ENCODE results near the gene HPS3. TPM values are rescaled to one million over a fixed set of nuclear protein-coding genes. Genes with fewer than 3 reads are reported as not detected.
A peak's percentile ranks its signal among the peaks of the same experiment; 100 is the strongest.

HPS3 gene
- total RNA-seq: 10 to 100 TPM; 24.8 to 29.4 TPM

GRCh38 chr3:149129326-149130205 is at the start of gene HPS3:
TSS of gene HPS3 (plus strand) at chr3:149129638. CDS start at chr3:149129724, 86 bp downstream.
- POLR2A ChIA-PET: no interaction called here

GRCh38 chr3:149080011-149080698 is 49.3 kb upstream of the HPS3 start:
- no peak for DNase-seq
- CTCF ChIA-PET: interaction anchor here (1.5 kb wide), 1 partner anchor 33 kb away, joined by 3 read pairs; no protein-coding TSS in a partner anchor
- peaks cover 16% of the 10 kb centered on the region for H3K4me1 Mint-ChIP-seq
- no peak overlapping the region for H3K4me3 Mint-ChIP-seq
- H3K9me3 Mint-ChIP-seq: no peaks in the 10 kb centered on the region
- POLR2A ChIA-PET: no interaction called here
- H3K36me3 Mint-ChIP-seq (ENCODE audit: low read depth): peaks cover 15% of the 10 kb centered on the region
- no peaks in the 10 kb centered on the region for H3K27me3 Mint-ChIP-seq
- H3K27ac Mint-ChIP-seq: no peak overlapping the region

More at GRCh38 chr3:149129326-149130205, at the start of gene HPS3:
- peaks cover 39% of the 10 kb centered on the region for H3K4me1 Mint-ChIP-seq
- DNase-seq: peak; percentile 85
- H3K36me3 Mint-ChIP-seq (ENCODE audit: low read depth): peaks cover 17% of the 10 kb centered on the region
- peak within 1 kb of the TSS; percentile 89 for H3K4me3 Mint-ChIP-seq
- peaks cover 17% of the 10 kb centered on the region for H3K27me3 Mint-ChIP-seq
- H3K9me3 Mint-ChIP-seq: no peaks in the 10 kb centered on the region
- CTCF ChIA-PET: interaction anchor here (0.6 to 2.1 kb wide), 7 partner anchors 9 to 176 kb away, joined by 3 to 15 read pairs (median 4); no protein-coding TSS in a partner anchor
- peak within 1 kb of the TSS; percentile 96 for H3K27ac Mint-ChIP-seq

- H3K36me3 Mint-ChIP-seq (ENCODE audit: low read depth): peaks cover 15% of the 10 kb centered on the region
- peaks cover 19% of the 10 kb centered on the region for H3K4me1 Mint-ChIP-seq
- ChIA-PET CTCF (no interaction called here), POLR2A (no interaction called here)
- no peak for DNase-seq
- H3K4me3 Mint-ChIP-seq: no peak overlapping the region
- H3K27ac Mint-ChIP-seq: no peak overlapping the region
- H3K27me3 Mint-ChIP-seq: no peaks in the 10 kb centered on the region
- H3K9me3 Mint-ChIP-seq: no peaks in the 10 kb centered on the region
These were observed 48.7 kb upstream of the HPS3 start for GRCh38 chr3:149080699-149081091.

- Mint-ChIP-seq H3K4me1 (peaks cover 23% of the 10 kb centered on the region), H3K9me3 (peaks cover 2% of the 10 kb centered on the region), H3K36me3 (ENCODE audit: low read depth) (peaks cover 16% of the 10 kb centered on the region), H3K27me3 (no peaks in the 10 kb centered on the region), H3K27ac (no peak overlapping the region), H3K4me3 (no peak overlapping the region)
- CTCF ChIA-PET: no interaction called here
- no peak for DNase-seq
- POLR2A ChIA-PET: no interaction called here
These were observed 47.7 kb upstream of the HPS3 start for GRCh38 chr3:149081772-149082171.

- ChIA-PET CTCF (no interaction called here), POLR2A (no interaction called here)
- H3K27ac Mint-ChIP-seq: peak overlapping the region; percentile 85
- peaks cover 12% of the 10 kb centered on the region for H3K36me3 Mint-ChIP-seq (ENCODE audit: low read depth)
- H3K27me3 Mint-ChIP-seq: no peaks in the 10 kb centered on the region
- H3K9me3 Mint-ChIP-seq: peaks cover 2% of the 10 kb centered on the region
- DNase-seq: peak; percentile 34
- H3K4me1 Mint-ChIP-seq: peaks cover 19% of the 10 kb centered on the region
- H3K4me3 Mint-ChIP-seq: peak overlapping the region; percentile 98
These were observed 43.6 kb upstream of the HPS3 start for GRCh38 chr3:149085828-149086231.

- Mint-ChIP-seq H3K36me3 (ENCODE audit: low read depth) (peaks cover 12% of the 10 kb centered on the region), H3K27ac (peak within 1 kb of the TSS; percentile 85), H3K27me3 (no peaks in the 10 kb centered on the region), H3K4me1 (peaks cover 19% of the 10 kb centered on the region), H3K4me3 (peak within 1 kb of the TSS; percentile 98), H3K9me3 (peaks cover 2% of the 10 kb centered on the region)
- ChIA-PET POLR2A (no interaction called here), CTCF (interaction anchor here (1.4 kb wide), 1 partner anchor 33 kb away, joined by 3 read pairs; no protein-coding TSS in a partner anchor)
- DNase-seq: peak; percentile 93
These were observed 43.0 kb upstream of the HPS3 start, which contains the start of gene HLTF for GRCh38 chr3:149086232-149086988. TSS of gene HLTF (minus strand) at chr3:149086533. CDS start at chr3:149086336, 197 bp downstream.

GRCh38 chr3:149087208-149087607 is 42.2 kb upstream of the HPS3 start:
- ChIA-PET CTCF (interaction anchor here (1.4 kb wide), 1 partner anchor 32 kb away, joined by 3 read pairs; no protein-coding TSS in a partner anchor), POLR2A (no interaction called here)
- Mint-ChIP-seq H3K4me1 (peaks cover 19% of the 10 kb centered on the region), H3K27ac (no peak overlapping the region), H3K9me3 (peaks cover 2% of the 10 kb centered on the region), H3K4me3 (no peak overlapping the region), H3K36me3 (ENCODE audit: low read depth) (peaks cover 12% of the 10 kb centered on the region), H3K27me3 (no peaks in the 10 kb centered on the region)
- no peak for DNase-seq

GRCh38 chr3:149089395-149089794 is 40.0 kb upstream of the HPS3 start:
- ChIA-PET CTCF (interaction anchor here (0.5 to 1.3 kb wide), 2 partner anchors 11 to 24 kb away, joined by 3 to 4 read pairs; no protein-coding TSS in a partner anchor), POLR2A (no interaction called here)
- H3K9me3 Mint-ChIP-seq: peaks cover 2% of the 10 kb centered on the region
- H3K4me1 Mint-ChIP-seq: peaks cover 15% of the 10 kb centered on the region
- peaks cover 5% of the 10 kb centered on the region for H3K36me3 Mint-ChIP-seq (ENCODE audit: low read depth)
- H3K27ac Mint-ChIP-seq: no peak overlapping the region
- H3K4me3 Mint-ChIP-seq: no peak overlapping the region
- no peak for DNase-seq
- H3K27me3 Mint-ChIP-seq: no peaks in the 10 kb centered on the region

GRCh38 chr3:149090461-149090860 is 39.0 kb upstream of the HPS3 start:
- Mint-ChIP-seq H3K27ac (no peak overlapping the region), H3K27me3 (no peaks in the 10 kb centered on the region), H3K36me3 (ENCODE audit: low read depth) (peaks cover 2% of the 10 kb centered on the region), H3K4me1 (peaks cover 7% of the 10 kb centered on the region), H3K9me3 (peaks cover 2% of the 10 kb centered on the region), H3K4me3 (no peak overlapping the region)
- ChIA-PET CTCF (interaction anchor here (1.3 kb wide), 1 partner anchor 10 kb away, joined by 3 read pairs; no protein-coding TSS in a partner anchor), POLR2A (no interaction called here)
- DNase-seq: no peak

GRCh38 chr3:149090907-149091306 is 38.5 kb upstream of the HPS3 start:
- Mint-ChIP-seq H3K36me3 (ENCODE audit: low read depth) (peaks cover 2% of the 10 kb centered on the region), H3K27ac (no peak overlapping the region), H3K27me3 (no peaks in the 10 kb centered on the region), H3K4me1 (peaks cover 3% of the 10 kb centered on the region), H3K9me3 (peaks cover 2% of the 10 kb centered on the region), H3K4me3 (no peak overlapping the region)
- no peak for DNase-seq
- ChIA-PET CTCF (no interaction called here), POLR2A (no interaction called here)

GRCh38 chr3:149091983-149092382 is 37.5 kb upstream of the HPS3 start:
- Mint-ChIP-seq H3K36me3 (ENCODE audit: low read depth) (no peaks in the 10 kb centered on the region), H3K4me1 (no peaks in the 10 kb centered on the region), H3K27ac (no peak overlapping the region), H3K27me3 (no peaks in the 10 kb centered on the region), H3K4me3 (no peak overlapping the region), H3K9me3 (no peaks in the 10 kb centered on the region)
- no peak for DNase-seq
- ChIA-PET POLR2A (no interaction called here), CTCF (interaction anchor here (1.3 kb wide), 1 partner anchor 15 kb away, joined by 3 read pairs; no protein-coding TSS in a partner anchor)

GRCh38 chr3:149095487-149095886 is 34.0 kb upstream of the HPS3 start:
- Mint-ChIP-seq H3K4me3 (no peak overlapping the region), H3K4me1 (no peaks in the 10 kb centered on the region), H3K27me3 (peaks cover 7% of the 10 kb centered on the region), H3K27ac (no peak overlapping the region), H3K9me3 (no peaks in the 10 kb centered on the region), H3K36me3 (ENCODE audit: low read depth) (no peaks in the 10 kb centered on the region)
- CTCF ChIA-PET: no interaction called here
- no peak for DNase-seq
- POLR2A ChIA-PET: no interaction called here
